HEK293 (cell line): Measurements from ENCODE around the gene ADCY6.

Experiments used
- CTCF ChIA-PET: fragments of 350-600 bp; formaldehyde crosslinking; extraction: SDS; loops from one replicate; lab custom pipeline; 2021; ENCODE audit warnings: antibody characterized with exemption; lab: Yijun Ruan, JAX
- POLR2A ChIA-PET: fragments of 300-600 bp; formaldehyde crosslinking; extraction: SDS; loops from one replicate; lab custom pipeline; 2020; ENCODE audit warnings: antibody characterized with exemption, inconsistent platforms; lab: Yijun Ruan, JAX
- H3K27ac ChIP-seq: fragments of 200-500 bp; sonication (Bioruptor generic); 2 replicates; pipeline ENCODE4 v1.5.1; 2014; ENCODE audit warnings: low read depth, low read length, control low read depth, inconsistent platforms; ENCODE audit errors: extremely low read depth
- H3K36me3 ChIP-seq, 2 experiments: fragments of 200-500 bp in 1 of 2; sonication (Bioruptor generic) in 1 of 2; 1 replicate in 1 of 2; 2 replicates in 1 of 2; pipeline ENCODE4 v1.5.1; 2014 to 2017; ENCODE audit warnings: inconsistent platforms in 2 of 2, low read length in 2 of 2; ENCODE audit not compliant: control insufficient read depth in 2 of 2, insufficient read depth in 1 of 2
- H3K4me1 ChIP-seq: fragments of 200-500 bp; sonication (Bioruptor generic); 2 replicates; pipeline ENCODE4 v1.5.1; 2014; ENCODE audit warnings: mild to moderate bottlenecking, low read length, inconsistent platforms; ENCODE audit not compliant: control insufficient read depth, insufficient read depth
- H3K4me3 ChIP-seq: 2 replicates; pipeline ENCODE4 v1.5.1; 2011; ENCODE audit warnings: low read depth, mild to moderate bottlenecking, control low read depth, low read length, moderate library complexity
- H3K9me3 ChIP-seq: fragments of 200-500 bp; sonication (Bioruptor generic); 2 replicates; pipeline ENCODE4 v1.5.1; 2014; ENCODE audit warnings: low read depth, low read length, inconsistent platforms; ENCODE audit not compliant: control insufficient read depth, insufficient read depth
- BCL11B ChIP-seq: fragments of 450-650 bp; formaldehyde crosslinking; IDR thresholded peaks from 2 replicates; pipeline ENCODE4 v1.5.1; 2016; ENCODE audit warnings: low read depth, missing biosample characterization, missing genetic modification characterization
- GLIS1 ChIP-seq: fragments of 450-650 bp; formaldehyde crosslinking; IDR thresholded peaks from 2 replicates; pipeline ENCODE4 v1.5.1; 2016; ENCODE audit warnings: missing biosample characterization, missing genetic modification characterization
- KLF1 ChIP-seq: fragments of 450-650 bp; formaldehyde crosslinking; IDR thresholded peaks from 2 replicates; pipeline ENCODE4 v1.5.1; 2016; ENCODE audit warnings: missing biosample characterization, missing genetic modification characterization
- KLF8 ChIP-seq: fragments of 450-650 bp; formaldehyde crosslinking; IDR thresholded peaks from 2 replicates; pipeline ENCODE4 v1.5.1; 2016; ENCODE audit warnings: missing biosample characterization, missing genetic modification characterization
- SCRT1 ChIP-seq: fragments of 450-650 bp; formaldehyde crosslinking; IDR thresholded peaks from 2 replicates; pipeline ENCODE4 v1.5.1; 2016; ENCODE audit warnings: missing biosample characterization, missing genetic modification characterization, borderline replicate concordance
- ZNF561 ChIP-seq: fragments of 450-650 bp; IDR thresholded peaks from 2 replicates; pipeline ENCODE4 v1.5.1; 2018; ENCODE audit warnings: missing biosample characterization, missing genetic modification characterization, borderline replicate concordance
- ZNF792 ChIP-seq: fragments of 450-650 bp; formaldehyde crosslinking; IDR thresholded peaks from 2 replicates; pipeline ENCODE4 v1.5.1; 2016; ENCODE audit warnings: missing biosample characterization, missing genetic modification characterization
- TF ChIP-seq, protein P1 (sequence below): fragments of 450-650 bp; formaldehyde crosslinking; IDR thresholded peaks from 2 replicates; pipeline ENCODE4 v1.5.1; 2016; ENCODE audit warnings: missing biosample characterization, missing genetic modification characterization, low read depth
- TF ChIP-seq, protein P2 (sequence below): fragments of 450-650 bp; formaldehyde crosslinking; IDR thresholded peaks from 2 replicates; pipeline ENCODE4 v1.5.1; 2016; ENCODE audit warnings: missing biosample characterization, missing genetic modification characterization
- TF ChIP-seq, protein P3 (sequence below): fragments of 450-650 bp; formaldehyde crosslinking; IDR thresholded peaks from 2 replicates; pipeline ENCODE4 v1.5.1; 2016; ENCODE audit warnings: missing biosample characterization, missing genetic modification characterization

The ADCY6 gene

DNA sequence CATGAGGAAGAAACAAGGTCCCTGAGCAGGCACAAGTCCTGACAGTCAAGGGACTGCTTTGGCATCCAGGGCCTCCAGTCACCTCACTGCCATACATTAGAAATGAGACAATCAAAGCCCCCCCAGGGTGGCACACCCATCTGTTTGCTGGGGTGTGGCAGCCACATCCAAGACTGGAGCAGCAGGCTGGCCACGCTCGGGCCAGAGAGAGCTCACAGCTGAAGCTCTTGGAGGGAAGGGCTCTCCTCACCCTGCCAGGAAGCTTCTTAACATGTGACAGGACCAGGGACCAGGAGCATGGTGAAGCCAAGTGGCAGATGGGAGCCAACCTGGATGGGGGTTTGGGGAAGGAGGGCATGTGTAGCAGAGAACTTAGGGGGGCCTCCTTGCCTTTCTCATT lies 39.4 kb upstream of the ADCY6 start:
- Histone ChIP-seq H3K4me1 (no peaks in the 10 kb centered on the region), H3K9me3 (no peaks in the 10 kb centered on the region), H3K27ac (no peak overlapping the region), H3K4me3 (no peak overlapping the region), H3K36me3 (peaks cover 10 to 97% of the 10 kb centered on the region in 2 experiments; a peak in 2 of 3 replicates)
- ChIA-PET POLR2A (interaction anchor here (0.6 to 1.0 kb wide), 3 partner anchors 10 to 122 kb away, joined by 3 to 4 read pairs (median 3); partner anchors contain the start of gene DDX23), CTCF (interaction anchor here (0.7 to 6.0 kb wide), 2 partner anchors 14 to 146 kb away, joined by 3 to 42 read pairs; no protein-coding TSS in a partner anchor)
- TF ChIP-seq, protein P1, sequence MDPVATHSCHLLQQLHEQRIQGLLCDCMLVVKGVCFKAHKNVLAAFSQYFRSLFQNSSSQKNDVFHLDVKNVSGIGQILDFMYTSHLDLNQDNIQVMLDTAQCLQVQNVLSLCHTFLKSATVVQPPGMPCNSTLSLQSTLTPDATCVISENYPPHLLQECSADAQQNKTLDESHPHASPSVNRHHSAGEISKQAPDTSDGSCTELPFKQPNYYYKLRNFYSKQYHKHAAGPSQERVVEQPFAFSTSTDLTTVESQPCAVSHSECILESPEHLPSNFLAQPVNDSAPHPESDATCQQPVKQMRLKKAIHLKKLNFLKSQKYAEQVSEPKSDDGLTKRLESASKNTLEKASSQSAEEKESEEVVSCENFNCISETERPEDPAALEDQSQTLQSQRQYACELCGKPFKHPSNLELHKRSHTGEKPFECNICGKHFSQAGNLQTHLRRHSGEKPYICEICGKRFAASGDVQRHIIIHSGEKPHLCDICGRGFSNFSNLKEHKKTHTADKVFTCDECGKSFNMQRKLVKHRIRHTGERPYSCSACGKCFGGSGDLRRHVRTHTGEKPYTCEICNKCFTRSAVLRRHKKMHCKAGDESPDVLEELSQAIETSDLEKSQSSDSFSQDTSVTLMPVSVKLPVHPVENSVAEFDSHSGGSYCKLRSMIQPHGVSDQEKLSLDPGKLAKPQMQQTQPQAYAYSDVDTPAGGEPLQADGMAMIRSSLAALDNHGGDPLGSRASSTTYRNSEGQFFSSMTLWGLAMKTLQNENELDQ (tag by site-specific recombination), result no peak
- no peak for TF ChIP-seq KLF8 (tag by site-specific recombination)
- peak; percentile 66 for TF ChIP-seq KLF1 (tag by site-specific recombination)
- TF ChIP-seq GLIS1 (tag by site-specific recombination), result peak; percentile 25; the same call in 1 of the 2 replicates
- no peak for TF ChIP-seq ZNF561

DNA sequence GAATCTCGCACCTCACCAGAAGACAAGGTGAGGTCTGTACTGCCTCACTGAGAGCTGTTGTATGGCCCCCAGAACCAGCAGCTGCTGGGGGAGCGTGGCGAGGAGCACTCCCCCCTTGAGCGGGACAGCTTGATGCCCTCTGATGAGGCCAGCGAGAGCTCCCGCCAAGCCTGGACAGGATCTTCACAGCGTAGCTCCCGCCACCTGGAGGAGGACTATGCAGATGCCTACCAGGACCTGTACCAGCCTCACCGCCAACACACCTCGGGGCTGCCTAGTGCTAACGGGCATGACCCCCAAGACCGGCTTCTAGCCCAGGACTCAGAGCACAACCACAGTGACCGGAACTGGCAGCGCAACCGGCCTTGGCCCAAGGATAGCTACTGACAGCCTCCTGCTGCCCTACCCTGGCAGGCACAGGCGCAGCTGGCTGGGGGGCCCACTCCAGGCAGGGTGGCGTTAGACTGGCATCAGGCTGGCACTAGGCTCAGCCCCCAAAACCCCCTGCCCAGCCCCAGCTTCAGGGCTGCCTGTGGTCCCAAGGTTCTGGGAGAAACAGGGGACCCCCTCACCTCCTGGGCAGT lies 38.7 kb upstream of the ADCY6 start:
- Histone ChIP-seq H3K4me1 (no peaks in the 10 kb centered on the region), H3K36me3 (peaks cover 5 to 96% of the 10 kb centered on the region in 2 experiments; a peak in 2 of 3 replicates), H3K9me3 (no peaks in the 10 kb centered on the region), H3K27ac (no peak overlapping the region), H3K4me3 (no peak overlapping the region)
- CTCF ChIA-PET, result interaction anchor here (0.7 to 6.0 kb wide), 3 partner anchors 13 to 145 kb away, joined by 3 to 42 read pairs (median 3); no protein-coding TSS in a partner anchor
- POLR2A ChIA-PET, result interaction anchor here (0.6 to 2.8 kb wide), 7 partner anchors 9 to 122 kb away, joined by 3 to 11 read pairs (median 4); partner anchors contain the start of gene DDX23
- TF ChIP-seq, protein P2, sequence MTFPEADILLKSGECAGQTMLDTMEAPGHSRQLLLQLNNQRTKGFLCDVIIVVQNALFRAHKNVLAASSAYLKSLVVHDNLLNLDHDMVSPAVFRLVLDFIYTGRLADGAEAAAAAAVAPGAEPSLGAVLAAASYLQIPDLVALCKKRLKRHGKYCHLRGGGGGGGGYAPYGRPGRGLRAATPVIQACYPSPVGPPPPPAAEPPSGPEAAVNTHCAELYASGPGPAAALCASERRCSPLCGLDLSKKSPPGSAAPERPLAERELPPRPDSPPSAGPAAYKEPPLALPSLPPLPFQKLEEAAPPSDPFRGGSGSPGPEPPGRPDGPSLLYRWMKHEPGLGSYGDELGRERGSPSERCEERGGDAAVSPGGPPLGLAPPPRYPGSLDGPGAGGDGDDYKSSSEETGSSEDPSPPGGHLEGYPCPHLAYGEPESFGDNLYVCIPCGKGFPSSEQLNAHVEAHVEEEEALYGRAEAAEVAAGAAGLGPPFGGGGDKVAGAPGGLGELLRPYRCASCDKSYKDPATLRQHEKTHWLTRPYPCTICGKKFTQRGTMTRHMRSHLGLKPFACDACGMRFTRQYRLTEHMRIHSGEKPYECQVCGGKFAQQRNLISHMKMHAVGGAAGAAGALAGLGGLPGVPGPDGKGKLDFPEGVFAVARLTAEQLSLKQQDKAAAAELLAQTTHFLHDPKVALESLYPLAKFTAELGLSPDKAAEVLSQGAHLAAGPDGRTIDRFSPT, result peak; percentile 77; the same call in 1 of the 2 replicates
- TF ChIP-seq, protein P3, sequence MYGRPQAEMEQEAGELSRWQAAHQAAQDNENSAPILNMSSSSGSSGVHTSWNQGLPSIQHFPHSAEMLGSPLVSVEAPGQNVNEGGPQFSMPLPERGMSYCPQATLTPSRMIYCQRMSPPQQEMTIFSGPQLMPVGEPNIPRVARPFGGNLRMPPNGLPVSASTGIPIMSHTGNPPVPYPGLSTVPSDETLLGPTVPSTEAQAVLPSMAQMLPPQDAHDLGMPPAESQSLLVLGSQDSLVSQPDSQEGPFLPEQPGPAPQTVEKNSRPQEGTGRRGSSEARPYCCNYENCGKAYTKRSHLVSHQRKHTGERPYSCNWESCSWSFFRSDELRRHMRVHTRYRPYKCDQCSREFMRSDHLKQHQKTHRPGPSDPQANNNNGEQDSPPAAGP (tag by site-specific recombination), result no peak

DNA sequence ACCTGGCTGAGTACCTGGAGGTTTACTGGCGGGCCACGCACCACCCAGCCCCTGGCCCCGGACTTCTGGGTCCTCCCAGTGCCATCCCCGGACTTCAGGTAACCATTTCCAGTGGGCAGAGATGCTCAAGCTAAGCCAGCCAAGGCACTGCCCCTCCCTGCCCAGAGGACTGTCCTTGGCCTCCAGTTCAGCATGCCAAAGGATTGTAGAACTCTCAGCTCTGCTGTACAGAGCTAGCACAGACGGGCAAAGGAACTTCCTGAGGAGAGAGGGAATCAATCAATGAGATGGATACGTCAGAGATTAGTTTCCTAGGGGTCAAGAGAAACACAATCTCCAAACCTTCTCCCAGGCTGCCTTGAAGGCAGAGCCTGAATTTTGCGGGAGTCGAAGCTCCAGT lies 38.1 kb upstream of the ADCY6 start:
- POLR2A ChIA-PET, result interaction anchor here (0.8 to 2.8 kb wide), 5 partner anchors 8 to 64 kb away, joined by 3 to 11 read pairs (median 4); no protein-coding TSS in a partner anchor
- no peaks in the 10 kb centered on the region for H3K9me3 ChIP-seq
- H3K27ac ChIP-seq, result no peak overlapping the region
- CTCF ChIA-PET, result interaction anchor here (0.5 to 6.0 kb wide), 3 partner anchors 12 to 64 kb away, joined by 3 to 42 read pairs (median 4); no protein-coding TSS in a partner anchor
- TF ChIP-seq ZNF792 (tag by site-specific recombination) (no peak), SCRT1 (tag by site-specific recombination) (no peak), ZNF561 (no peak), BCL11B (tag by site-specific recombination) (no peak)
- no peak overlapping the region for H3K4me3 ChIP-seq
- H3K36me3 ChIP-seq, result peaks cover 5 to 90% of the 10 kb centered on the region in 2 experiments; a peak in 2 of 3 replicates
- no peaks in the 10 kb centered on the region for H3K4me1 ChIP-seq
